SK-N-SH (cell line): ENCODE data around the gene PGRMC2. TPM values are rescaled to one million over a fixed set of nuclear protein-coding genes. Genes with fewer than 3 reads are reported as not detected.

Experiments used
- CTCF ChIA-PET: fragments of 300-600, 350-600 bp; formaldehyde crosslinking; extraction: SDS; loops from one replicate; lab custom pipeline; 2021; lab: Yijun Ruan, JAX
- POLR2A ChIA-PET: fragments of 350-600 bp; sonication (Branson Sonifier 250); formaldehyde crosslinking; extraction: SDS; loops from one replicate; lab custom pipeline; 2020; ENCODE audit warnings: antibody characterized with exemption, inconsistent platforms; lab: Yijun Ruan, JAX
- DNase-seq: peaks from one replicate; pipeline ENCODE4 v3.0.0; 2012
- H2AFZ ChIP-seq: fragments of 200-600 bp; sonication (generic); 2 replicates; pipeline ENCODE4 v1.8.1; 2016; ENCODE audit warnings: antibody characterized with exemption, mild to moderate bottlenecking, low read depth
- H3F3A ChIP-seq: fragments of 200-600 bp; sonication (generic); replicated peaks from 2 replicates; pipeline ENCODE3; 2016; ENCODE audit warnings: antibody characterized with exemption, mild to moderate bottlenecking; ENCODE audit not compliant: insufficient read depth
- H3K27ac ChIP-seq, 2 experiments: fragments of 200-500 bp in 1 of 2; fragments of 200-600 bp in 1 of 2; sonication (Bioruptor generic) in 1 of 2; sonication (generic), shearing (Covaris generic) in 1 of 2; 2 replicates each; pipeline versions ENCODE4 v1.5.1 to v1.6.1; 2014 to 2016; ENCODE audit warnings: low read depth in 2 of 2, inconsistent platforms in 1 of 2, low read length in 1 of 2, mild to moderate bottlenecking in 1 of 2, mixed read lengths in 1 of 2
- H3K27me3 ChIP-seq: fragments of 200-600 bp; sonication (generic), shearing (Covaris generic); 2 replicates; pipeline ENCODE4 v1.6.1; 2016; ENCODE audit warnings: mixed run types; ENCODE audit not compliant: insufficient read depth
- H3K36me3 ChIP-seq, 2 experiments: fragments of 200-500 bp in 1 of 2; fragments of 200-600 bp in 1 of 2; sonication (Bioruptor generic) in 1 of 2; sonication (generic) in 1 of 2; replicated peaks in 1 of 2; 2 replicates each; pipeline versions ENCODE3 to v1.5.1; 2014 to 2016; ENCODE audit warnings: low read length in 1 of 2, mild to moderate bottlenecking in 1 of 2; ENCODE audit not compliant: insufficient read depth in 2 of 2, control insufficient read depth in 1 of 2
- H3K4me1 ChIP-seq, 2 experiments: fragments of 200-500 bp in 1 of 2; fragments of 200-600 bp in 1 of 2; sonication (Bioruptor generic) in 1 of 2; sonication (generic), shearing (Covaris generic) in 1 of 2; 2 replicates each; pipeline versions ENCODE4 v1.5.1 to v1.6.1; 2014 to 2016; ENCODE audit warnings: low read depth in 1 of 2, low read length in 1 of 2, mixed run types in 1 of 2; ENCODE audit not compliant: insufficient read depth in 2 of 2, control insufficient read depth in 1 of 2
- H3K4me2 ChIP-seq: fragments of 200-600 bp; sonication (generic), shearing (Covaris generic); 2 replicates; pipeline ENCODE4 v1.6.1; 2017; ENCODE audit warnings: mixed run types
- H3K4me3 ChIP-seq, 2 experiments: fragments of 200-500 bp in 1 of 2; fragments of 200-600 bp in 1 of 2; sonication (Bioruptor generic) in 1 of 2; sonication (generic), shearing (Covaris generic) in 1 of 2; 2 replicates each; pipeline versions ENCODE4 v1.5.1 to v1.8.1; 2014 to 2016; ENCODE audit warnings: low read depth in 2 of 2, inconsistent platforms in 1 of 2, low read length in 1 of 2, mild to moderate bottlenecking in 1 of 2, mixed read lengths in 1 of 2, moderate library complexity in 1 of 2
- H3K79me2 ChIP-seq: fragments of 200-600 bp; sonication (generic); 2 replicates; pipeline ENCODE4 v1.8.1; 2017; ENCODE audit warnings: mild to moderate bottlenecking; ENCODE audit not compliant: insufficient read depth
- H3K9ac ChIP-seq: fragments of 200-600 bp; sonication (generic); 2 replicates; pipeline ENCODE4 v1.6.1; 2017; ENCODE audit warnings: mixed run types
- H3K9me2 ChIP-seq: fragments of 200-600 bp; sonication (generic); 2 replicates; pipeline ENCODE4 v1.6.1; 2017; ENCODE audit warnings: mixed run types
- H3K9me3 ChIP-seq: fragments of 200-600 bp; sonication (generic); 2 replicates; pipeline ENCODE4 v1.6.1; 2017; ENCODE audit warnings: mixed run types, mild to moderate bottlenecking, moderate library complexity
- H4K20me1 ChIP-seq: fragments of 200-600 bp; sonication (generic); 2 replicates; pipeline ENCODE4 v1.6.1; 2017; ENCODE audit warnings: mild to moderate bottlenecking, mixed run types; ENCODE audit not compliant: insufficient read depth
- ELF1 ChIP-seq: IDR thresholded peaks from 2 replicates; pipeline ENCODE4 v1.4.0; 2012
- EP300 ChIP-seq, 2 experiments: IDR thresholded peaks; 2 replicates each; pipeline versions ENCODE4 v1.4.0 to v1.6.1; 2012; ENCODE audit warnings: borderline replicate concordance in 1 of 2, low read depth in 1 of 2, low read length in 1 of 2
- EZH2phosphoT487 ChIP-seq: fragments of 200-600 bp; sonication (generic); IDR thresholded peaks from 2 replicates; pipeline ENCODE4 v1.6.1; 2017; ENCODE audit warnings: low read depth, mixed run types, mild to moderate bottlenecking, antibody characterized with exemption, moderate library complexity, borderline replicate concordance
- GABPA ChIP-seq: IDR thresholded peaks from 2 replicates; pipeline ENCODE4 v1.4.0; 2012; ENCODE audit warnings: low read depth, mild to moderate bottlenecking
- GATA2 ChIP-seq: sonication (generic); formaldehyde crosslinking; IDR thresholded peaks from 2 replicates; pipeline ENCODE4 v1.5.0; 2020; ENCODE audit warnings: mild to moderate bottlenecking, missing genetic modification reagents
- JUND ChIP-seq: IDR thresholded peaks from 2 replicates; pipeline ENCODE4 v1.4.0; 2012
- NFIC ChIP-seq: IDR thresholded peaks from 2 replicates; pipeline ENCODE4 v1.4.0; 2012; ENCODE audit warnings: borderline replicate concordance
- NRF1 ChIP-seq: IDR thresholded peaks from 2 replicates; pipeline ENCODE4 v1.6.1; 2012; ENCODE audit warnings: low read depth, mild to moderate bottlenecking, low read length
- RFX5 ChIP-seq: IDR thresholded peaks from 2 replicates; pipeline ENCODE4 v1.6.1; 2012; ENCODE audit warnings: mild to moderate bottlenecking, improper control_type of control experiment, low read length
- RXRA ChIP-seq: IDR thresholded peaks from 2 replicates; pipeline ENCODE4 v1.4.0; 2012; ENCODE audit warnings: low read depth, mild to moderate bottlenecking, borderline replicate concordance
- SIN3A ChIP-seq: IDR thresholded peaks from 2 replicates; pipeline ENCODE4 v1.6.1; 2012; ENCODE audit warnings: low read depth, mild to moderate bottlenecking, low read length, moderate library complexity, borderline replicate concordance
- SMC3 ChIP-seq: IDR thresholded peaks from 2 replicates; pipeline ENCODE4 v1.6.1; 2012; ENCODE audit warnings: low read depth, low read length, improper control_type of control experiment
- TAF1 ChIP-seq: IDR thresholded peaks from 2 replicates; pipeline ENCODE4 v1.6.1; 2012; ENCODE audit warnings: low read depth, mild to moderate bottlenecking, low read length, moderate library complexity, borderline replicate concordance
- WGBS: methylation state at CpG from one replicate; pipeline ENCODE4 v1.1.6; 2017; ENCODE audit warnings: low lambda C conversion rate; 5-methylcytosine and 5-hydroxymethylcytosine counted together
- polyA plus RNA-seq, 3 experiments: library from polyadenylated mRNA; depleted of rRNA; stranded (reverse); fragments of >200 nt; gene quantifications; 2 replicates each; pipeline ENCODE4 v1.2.3, GENCODE V29; 2012
- TF ChIP-seq, protein P1 (sequence below): IDR thresholded peaks from 2 replicates; pipeline ENCODE4 v1.6.1; 2012; ENCODE audit warnings: mild to moderate bottlenecking, low read depth, low read length, moderate library complexity
- TF ChIP-seq, protein P2 (sequence below): IDR thresholded peaks from 2 replicates; pipeline ENCODE4 v1.4.0; 2012; ENCODE audit warnings: low read depth
- TF ChIP-seq, protein P3 (sequence below): fragments of 150-350 bp; IDR thresholded peaks from 2 replicates; pipeline ENCODE4 v1.6.1; 2016; ENCODE audit warnings: mild to moderate bottlenecking, low read depth, low read length
- TF ChIP-seq, protein P4 (sequence below): IDR thresholded peaks from 2 replicates; pipeline ENCODE4 v1.4.0; 2012; ENCODE audit warnings: low read depth, borderline replicate concordance
- TF ChIP-seq, protein P5 (sequence below): IDR thresholded peaks from 2 replicates; pipeline ENCODE4; 2012

Gene PGRMC2
- polyA plus RNA-seq, 1 of the 3 experiments (the other 2 are of a cell fraction): 18.2 TPM

DNA sequence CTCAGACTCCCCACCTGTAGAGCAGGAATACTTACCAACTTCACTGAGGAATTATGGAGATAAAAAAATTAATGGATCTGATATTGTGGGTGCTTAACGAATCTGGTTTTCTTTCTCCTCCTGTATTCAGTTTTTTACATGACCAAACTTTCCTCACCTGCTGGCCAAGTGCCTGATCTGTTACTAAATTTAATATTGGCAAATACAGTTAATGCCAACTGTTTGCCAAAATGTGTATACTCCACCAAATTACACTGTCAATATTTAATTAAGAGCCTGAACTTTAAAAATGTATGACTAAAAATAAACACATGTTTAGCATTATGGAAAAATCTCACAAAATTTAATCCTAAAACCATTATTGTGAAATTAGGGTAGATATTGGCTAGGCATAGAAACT, 3.3 kb downstream of the PGRMC2 start (continued):
- TF ChIP-seq, protein P1, sequence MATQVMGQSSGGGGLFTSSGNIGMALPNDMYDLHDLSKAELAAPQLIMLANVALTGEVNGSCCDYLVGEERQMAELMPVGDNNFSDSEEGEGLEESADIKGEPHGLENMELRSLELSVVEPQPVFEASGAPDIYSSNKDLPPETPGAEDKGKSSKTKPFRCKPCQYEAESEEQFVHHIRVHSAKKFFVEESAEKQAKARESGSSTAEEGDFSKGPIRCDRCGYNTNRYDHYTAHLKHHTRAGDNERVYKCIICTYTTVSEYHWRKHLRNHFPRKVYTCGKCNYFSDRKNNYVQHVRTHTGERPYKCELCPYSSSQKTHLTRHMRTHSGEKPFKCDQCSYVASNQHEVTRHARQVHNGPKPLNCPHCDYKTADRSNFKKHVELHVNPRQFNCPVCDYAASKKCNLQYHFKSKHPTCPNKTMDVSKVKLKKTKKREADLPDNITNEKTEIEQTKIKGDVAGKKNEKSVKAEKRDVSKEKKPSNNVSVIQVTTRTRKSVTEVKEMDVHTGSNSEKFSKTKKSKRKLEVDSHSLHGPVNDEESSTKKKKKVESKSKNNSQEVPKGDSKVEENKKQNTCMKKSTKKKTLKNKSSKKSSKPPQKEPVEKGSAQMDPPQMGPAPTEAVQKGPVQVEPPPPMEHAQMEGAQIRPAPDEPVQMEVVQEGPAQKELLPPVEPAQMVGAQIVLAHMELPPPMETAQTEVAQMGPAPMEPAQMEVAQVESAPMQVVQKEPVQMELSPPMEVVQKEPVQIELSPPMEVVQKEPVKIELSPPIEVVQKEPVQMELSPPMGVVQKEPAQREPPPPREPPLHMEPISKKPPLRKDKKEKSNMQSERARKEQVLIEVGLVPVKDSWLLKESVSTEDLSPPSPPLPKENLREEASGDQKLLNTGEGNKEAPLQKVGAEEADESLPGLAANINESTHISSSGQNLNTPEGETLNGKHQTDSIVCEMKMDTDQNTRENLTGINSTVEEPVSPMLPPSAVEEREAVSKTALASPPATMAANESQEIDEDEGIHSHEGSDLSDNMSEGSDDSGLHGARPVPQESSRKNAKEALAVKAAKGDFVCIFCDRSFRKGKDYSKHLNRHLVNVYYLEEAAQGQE: no peak
- TF ChIP-seq NRF1 (no peak), EP300 (IDR thresholded peaks at IDR 0.05; ENCODE audit: borderline replicate concordance in 1 of 2, low read depth in 1 of 2, low read length in 1 of 2) (no peak), NFIC (no peak), SMC3 (no peak), EZH2phosphoT487 (no peak)

DNA sequence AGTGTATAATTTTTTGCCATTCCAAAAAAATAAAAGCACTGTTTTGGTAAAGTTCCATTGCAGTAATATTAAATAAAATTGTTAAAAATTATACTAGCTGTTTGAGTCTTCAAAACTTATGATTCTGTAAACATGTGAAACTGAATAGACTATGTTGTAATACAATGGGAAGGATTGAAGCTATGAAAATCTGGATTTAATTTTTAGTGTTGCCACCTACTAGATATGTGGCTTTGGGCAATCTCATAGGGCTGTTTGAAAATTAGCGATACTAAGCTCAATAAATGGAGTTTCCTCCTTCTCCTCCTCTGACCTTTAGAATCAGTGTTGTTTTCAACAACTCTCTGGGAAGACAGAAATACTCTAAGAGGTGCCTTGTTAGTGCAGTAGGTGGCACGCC, 4.5 kb downstream of the PGRMC2 start:
- Histone ChIP-seq H3K4me3 (no peak overlapping the region), H4K20me1 (peaks cover 31% of the 10 kb centered on the region), H3K27ac (no peak overlapping the region), H3K9me2 (no peaks in the 10 kb centered on the region), H3K36me3 (peaks cover 28 to 64% of the 10 kb centered on the region in 2 experiments), H3F3A (peaks cover 26% of the 10 kb centered on the region), H2AFZ (no peak overlapping the region), H3K4me1 (peaks cover 0 to 6% of the 10 kb centered on the region in 2 experiments; a peak in 1 of 4 replicates), H3K9ac (no peak overlapping the region), H3K4me2 (no peak overlapping the region), H3K9me3 (no peaks in the 10 kb centered on the region), H3K79me2 (peaks cover 92% of the 10 kb centered on the region), H3K27me3 (no peaks in the 10 kb centered on the region)
- no peak for TF ChIP-seq SIN3A
- no peak for TF ChIP-seq EP300 (IDR thresholded peaks at IDR 0.05; ENCODE audit: borderline replicate concordance in 1 of 2, low read depth in 1 of 2, low read length in 1 of 2)
- TF ChIP-seq NFIC: no peak
- TF ChIP-seq, protein P2, sequence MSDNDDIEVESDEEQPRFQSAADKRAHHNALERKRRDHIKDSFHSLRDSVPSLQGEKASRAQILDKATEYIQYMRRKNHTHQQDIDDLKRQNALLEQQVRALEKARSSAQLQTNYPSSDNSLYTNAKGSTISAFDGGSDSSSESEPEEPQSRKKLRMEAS: no peak
- TF ChIP-seq GATA2 (CRISPR knock-in tag): no peak
- TF ChIP-seq, protein P3, sequence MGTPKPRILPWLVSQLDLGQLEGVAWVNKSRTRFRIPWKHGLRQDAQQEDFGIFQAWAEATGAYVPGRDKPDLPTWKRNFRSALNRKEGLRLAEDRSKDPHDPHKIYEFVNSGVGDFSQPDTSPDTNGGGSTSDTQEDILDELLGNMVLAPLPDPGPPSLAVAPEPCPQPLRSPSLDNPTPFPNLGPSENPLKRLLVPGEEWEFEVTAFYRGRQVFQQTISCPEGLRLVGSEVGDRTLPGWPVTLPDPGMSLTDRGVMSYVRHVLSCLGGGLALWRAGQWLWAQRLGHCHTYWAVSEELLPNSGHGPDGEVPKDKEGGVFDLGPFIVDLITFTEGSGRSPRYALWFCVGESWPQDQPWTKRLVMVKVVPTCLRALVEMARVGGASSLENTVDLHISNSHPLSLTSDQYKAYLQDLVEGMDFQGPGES: no peak
- TF ChIP-seq JUND: no peak
- TF ChIP-seq, protein P4, sequence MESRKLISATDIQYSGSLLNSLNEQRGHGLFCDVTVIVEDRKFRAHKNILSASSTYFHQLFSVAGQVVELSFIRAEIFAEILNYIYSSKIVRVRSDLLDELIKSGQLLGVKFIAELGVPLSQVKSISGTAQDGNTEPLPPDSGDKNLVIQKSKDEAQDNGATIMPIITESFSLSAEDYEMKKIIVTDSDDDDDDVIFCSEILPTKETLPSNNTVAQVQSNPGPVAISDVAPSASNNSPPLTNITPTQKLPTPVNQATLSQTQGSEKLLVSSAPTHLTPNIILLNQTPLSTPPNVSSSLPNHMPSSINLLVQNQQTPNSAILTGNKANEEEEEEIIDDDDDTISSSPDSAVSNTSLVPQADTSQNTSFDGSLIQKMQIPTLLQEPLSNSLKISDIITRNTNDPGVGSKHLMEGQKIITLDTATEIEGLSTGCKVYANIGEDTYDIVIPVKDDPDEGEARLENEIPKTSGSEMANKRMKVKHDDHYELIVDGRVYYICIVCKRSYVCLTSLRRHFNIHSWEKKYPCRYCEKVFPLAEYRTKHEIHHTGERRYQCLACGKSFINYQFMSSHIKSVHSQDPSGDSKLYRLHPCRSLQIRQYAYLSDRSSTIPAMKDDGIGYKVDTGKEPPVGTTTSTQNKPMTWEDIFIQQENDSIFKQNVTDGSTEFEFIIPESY: no peak
- TF ChIP-seq TAF1: no peak
- TF ChIP-seq RXRA: no peak
- no peak for TF ChIP-seq GABPA
- TF ChIP-seq RFX5: no peak
- TF ChIP-seq, protein P5, sequence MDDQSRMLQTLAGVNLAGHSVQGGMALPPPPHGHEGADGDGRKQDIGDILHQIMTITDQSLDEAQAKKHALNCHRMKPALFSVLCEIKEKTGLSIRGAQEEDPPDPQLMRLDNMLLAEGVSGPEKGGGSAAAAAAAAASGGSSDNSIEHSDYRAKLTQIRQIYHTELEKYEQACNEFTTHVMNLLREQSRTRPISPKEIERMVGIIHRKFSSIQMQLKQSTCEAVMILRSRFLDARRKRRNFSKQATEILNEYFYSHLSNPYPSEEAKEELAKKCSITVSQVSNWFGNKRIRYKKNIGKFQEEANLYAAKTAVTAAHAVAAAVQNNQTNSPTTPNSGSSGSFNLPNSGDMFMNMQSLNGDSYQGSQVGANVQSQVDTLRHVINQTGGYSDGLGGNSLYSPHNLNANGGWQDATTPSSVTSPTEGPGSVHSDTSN: no peak
- no peak for TF ChIP-seq ELF1
- POLR2A ChIA-PET: no interaction called here
- WGBS: 100% methylated on average over 2 of the region's 2 CpGs
- CTCF ChIA-PET: interaction anchor here (0.7 to 1.7 kb wide), 2 partner anchors 75 to 92 kb away, joined by 3 to 4 read pairs; no protein-coding TSS in a partner anchor
- no peak for DNase-seq
